Skin epidermis (tissue), 12 donors: ENCODE data around the gene DUS3L.

Experiments
- H3K27ac ChIP-seq, 21 experiments: fragments of 200-600 bp; sonication (generic) in 11 of 21; one replicate each; pipeline ENCODE4 v1.5.0; 2020; ENCODE audit warnings: mild to moderate bottlenecking in 3 of 21, inconsistent platforms in 2 of 21, moderate library complexity in 2 of 21
- H3K4me3 ChIP-seq, 7 experiments: fragments of 200-600 bp; sonication (generic) in 2 of 7; one replicate each; pipeline ENCODE4 v1.5.0; 2020; ENCODE audit warnings: inconsistent platforms in 2 of 7, mild to moderate bottlenecking in 2 of 7, moderate library complexity in 1 of 7

The DUS3L gene

GRCh38 chr19:5823579-5824281 is 32.8 kb upstream of the DUS3L start:
- H3K4me3 ChIP-seq = no peak overlapping the region
- H3K27ac ChIP-seq = no peak overlapping the region

- H3K27ac ChIP-seq = no peak overlapping the region
- H3K4me3 ChIP-seq = no peak overlapping the region
Measured at GRCh38 chr19:5822181-5822844, 31.4 kb upstream of the DUS3L start.

GRCh38 chr19:5821521-5822180 is 30.7 kb upstream of the DUS3L start:
- no peak overlapping the region for H3K27ac ChIP-seq
- no peak overlapping the region for H3K4me3 ChIP-seq

GRCh38 chr19:5820785-5821184 is 29.8 kb upstream of the DUS3L start:
- no peak overlapping the region for H3K27ac ChIP-seq
- H3K4me3 ChIP-seq = no peak overlapping the region

- no peak overlapping the region for H3K27ac ChIP-seq
- no peak overlapping the region for H3K4me3 ChIP-seq
Measured at GRCh38 chr19:5818594-5818993, 27.6 kb upstream of the DUS3L start.

- Histone ChIP-seq H3K4me3 (no peak overlapping the region), H3K27ac (no peak overlapping the region)
Measured at GRCh38 chr19:5817218-5817617, 26.3 kb upstream of the DUS3L start.

GRCh38 chr19:5814852-5815246 is 23.9 kb upstream of the DUS3L start:
- Histone ChIP-seq H3K27ac (peak overlapping the region in 8 of 21 experiments; percentile 1 to 70 (median 48)), H3K4me3 (no peak overlapping the region)

GRCh38 chr19:5814123-5814851 is 23.3 kb upstream of the DUS3L start:
- peak overlapping the region in 7 of 21 experiments; percentile 1 to 70 (median 59) for H3K27ac ChIP-seq
- H3K4me3 ChIP-seq = no peak overlapping the region

GRCh38 chr19:5811117-5811516 is 20.2 kb upstream of the DUS3L start:
- H3K4me3 ChIP-seq = no peak overlapping the region
- no peak overlapping the region for H3K27ac ChIP-seq

GRCh38 chr19:5809469-5809868 is 18.5 kb upstream of the DUS3L start:
- Histone ChIP-seq H3K4me3 (no peak overlapping the region), H3K27ac (no peak overlapping the region)

GRCh38 chr19:5809053-5809452 is 18.1 kb upstream of the DUS3L start:
- no peak overlapping the region for H3K27ac ChIP-seq
- no peak overlapping the region for H3K4me3 ChIP-seq

- Histone ChIP-seq H3K4me3 (no peak overlapping the region), H3K27ac (no peak overlapping the region)
Measured at GRCh38 chr19:5808120-5808816, 17.3 kb upstream of the DUS3L start.

- Histone ChIP-seq H3K4me3 (no peak overlapping the region), H3K27ac (no peak overlapping the region)
Measured at GRCh38 chr19:5806905-5807304, 15.9 kb upstream of the DUS3L start.

- H3K4me3 ChIP-seq = peak overlapping the region in 2 of 7 experiments; percentile 31 to 32
- H3K27ac ChIP-seq = peak overlapping the region in 1 of 21 experiments; percentile 11
Measured at GRCh38 chr19:5806133-5806489, 15.1 kb upstream of the DUS3L start.

GRCh38 chr19:5805462-5806132 is 14.6 kb upstream of the DUS3L start:
- peak overlapping the region in 1 of 21 experiments; percentile 11 for H3K27ac ChIP-seq
- H3K4me3 ChIP-seq = peak overlapping the region in 3 of 7 experiments; percentile 27 to 32 (median 31)

GRCh38 chr19:5804516-5805461 is 13.8 kb upstream of the DUS3L start, which contains the start of gene NRTN:
TSS of gene NRTN (plus strand) at chr19:5805067. CDS start at chr19:5824166, 19,099 bp downstream.
- H3K4me3 ChIP-seq = peak within 1 kb of the TSS in 4 of 7 experiments; percentile 1 to 32 (median 30)
- peak within 1 kb of the TSS in 1 of 21 experiments; percentile 42 for H3K27ac ChIP-seq

GRCh38 chr19:5803752-5804515 is 13.0 kb upstream of the DUS3L start:
- peak overlapping the region in 1 of 21 experiments; percentile 42 for H3K27ac ChIP-seq
- peak overlapping the region in 4 of 7 experiments; percentile 1 to 29 (median 20) for H3K4me3 ChIP-seq
